ENCODE data around the gene ALG3. TPM values are rescaled to one million over a fixed set of nuclear protein-coding genes. Genes with fewer than 3 reads are reported as not detected.

The ALG3 gene
- 245 TPM for polyA plus RNA-seq (2012; ENCODE audit: insufficient read depth, insufficient read length, low read depth)

DNA sequence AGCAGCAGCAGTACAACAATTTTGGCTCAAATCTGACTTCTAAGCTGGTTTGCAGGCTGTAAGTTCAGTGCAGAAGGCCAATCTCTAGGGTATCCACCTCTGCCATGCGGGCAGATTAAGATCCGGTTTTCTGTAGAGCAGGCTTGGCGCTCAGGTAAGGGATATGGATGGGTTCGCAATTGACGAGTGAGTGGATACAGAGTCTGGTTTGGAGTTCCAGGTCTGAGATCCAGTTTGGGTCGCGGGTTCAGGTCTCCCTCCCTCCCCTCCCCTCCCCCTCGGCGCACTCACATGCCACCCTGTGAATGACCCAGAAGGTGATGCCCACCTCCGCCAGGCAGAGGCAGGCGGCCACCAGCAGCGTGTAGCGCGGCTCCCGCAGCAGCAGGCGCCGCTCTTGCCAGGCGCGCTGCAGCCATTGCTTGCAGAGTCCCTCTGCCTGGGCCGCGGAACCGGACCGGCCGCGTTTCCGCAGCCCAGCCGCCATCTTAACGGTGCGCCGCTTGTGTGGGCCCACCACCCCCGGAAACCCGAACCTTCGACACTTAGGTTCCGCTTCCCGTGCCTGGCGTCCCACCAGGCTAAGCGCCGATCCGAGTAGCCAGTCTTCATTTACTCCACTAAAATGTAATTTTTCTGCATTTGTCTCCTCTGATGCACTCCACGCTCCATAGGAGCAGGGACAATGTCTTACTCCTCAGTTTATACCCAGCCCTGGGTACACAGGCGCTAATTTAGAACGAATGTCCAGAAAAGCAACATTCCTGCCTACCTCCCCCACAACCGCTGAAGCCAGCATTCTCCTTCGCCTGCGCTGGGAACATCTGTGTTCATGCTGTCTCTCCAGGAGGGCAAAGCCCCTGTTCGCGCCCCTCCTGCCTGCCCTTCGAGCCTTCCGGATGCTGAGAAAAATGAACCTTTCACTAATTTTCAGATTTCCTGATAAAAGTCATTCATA is at the start of gene ALG3:
Gene ALG3 (minus strand): TSS at position 509 of the 958 bp plus-strand sequence. CDS start 22 bp downstream, at position 487.
- TF ChIP-seq, protein P1, sequence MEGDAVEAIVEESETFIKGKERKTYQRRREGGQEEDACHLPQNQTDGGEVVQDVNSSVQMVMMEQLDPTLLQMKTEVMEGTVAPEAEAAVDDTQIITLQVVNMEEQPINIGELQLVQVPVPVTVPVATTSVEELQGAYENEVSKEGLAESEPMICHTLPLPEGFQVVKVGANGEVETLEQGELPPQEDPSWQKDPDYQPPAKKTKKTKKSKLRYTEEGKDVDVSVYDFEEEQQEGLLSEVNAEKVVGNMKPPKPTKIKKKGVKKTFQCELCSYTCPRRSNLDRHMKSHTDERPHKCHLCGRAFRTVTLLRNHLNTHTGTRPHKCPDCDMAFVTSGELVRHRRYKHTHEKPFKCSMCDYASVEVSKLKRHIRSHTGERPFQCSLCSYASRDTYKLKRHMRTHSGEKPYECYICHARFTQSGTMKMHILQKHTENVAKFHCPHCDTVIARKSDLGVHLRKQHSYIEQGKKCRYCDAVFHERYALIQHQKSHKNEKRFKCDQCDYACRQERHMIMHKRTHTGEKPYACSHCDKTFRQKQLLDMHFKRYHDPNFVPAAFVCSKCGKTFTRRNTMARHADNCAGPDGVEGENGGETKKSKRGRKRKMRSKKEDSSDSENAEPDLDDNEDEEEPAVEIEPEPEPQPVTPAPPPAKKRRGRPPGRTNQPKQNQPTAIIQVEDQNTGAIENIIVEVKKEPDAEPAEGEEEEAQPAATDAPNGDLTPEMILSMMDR (IDR thresholded peaks at IDR 0.05; ENCODE audit: low read depth, low read length), result no peak
- H3K4me3 ChIP-seq (ENCODE audit: low read depth, low read length), result peak within 1 kb of the TSS; percentile 89
- DNase-seq, result peak; percentile 87
- no peaks in the 10 kb centered on the region for H3K27me3 ChIP-seq
- no peaks in the 10 kb centered on the region for H3K9me3 ChIP-seq
- H3K36me3 ChIP-seq, result peaks cover 21% of the 10 kb centered on the region
- no peaks in the 10 kb centered on the region for H3K4me1 ChIP-seq

DNA sequence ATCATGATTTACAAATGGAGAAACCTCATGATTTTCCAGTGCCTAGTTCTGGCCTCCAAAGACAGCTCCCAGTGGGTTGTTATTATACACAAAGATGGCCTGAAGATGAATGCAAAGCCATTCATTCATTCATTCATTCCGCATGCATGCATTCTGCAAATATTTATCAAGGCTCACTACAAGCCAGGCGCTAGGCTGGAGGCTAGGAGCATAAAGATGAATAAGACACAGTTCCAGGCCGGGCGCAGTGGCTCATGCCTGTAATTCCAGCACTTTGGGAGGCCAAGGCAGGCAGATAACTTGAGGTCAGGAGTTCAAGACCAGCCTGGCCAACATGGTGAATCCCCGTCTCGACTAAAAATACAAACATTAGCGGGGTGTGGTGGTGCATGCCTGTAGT is 47.9 kb upstream of the ALG3 start:
- TF ChIP-seq, protein P1 (IDR thresholded peaks at IDR 0.05; ENCODE audit: low read depth, low read length), result no peak
- no peaks in the 10 kb centered on the region for H3K9me3 ChIP-seq
- no peak overlapping the region for H3K4me3 ChIP-seq (ENCODE audit: low read depth, low read length)
- H3K4me1 ChIP-seq, result no peaks in the 10 kb centered on the region
- DNase-seq, result no peak
- peaks cover 18% of the 10 kb centered on the region for H3K36me3 ChIP-seq
- H3K27me3 ChIP-seq, result no peaks in the 10 kb centered on the region

DNA sequence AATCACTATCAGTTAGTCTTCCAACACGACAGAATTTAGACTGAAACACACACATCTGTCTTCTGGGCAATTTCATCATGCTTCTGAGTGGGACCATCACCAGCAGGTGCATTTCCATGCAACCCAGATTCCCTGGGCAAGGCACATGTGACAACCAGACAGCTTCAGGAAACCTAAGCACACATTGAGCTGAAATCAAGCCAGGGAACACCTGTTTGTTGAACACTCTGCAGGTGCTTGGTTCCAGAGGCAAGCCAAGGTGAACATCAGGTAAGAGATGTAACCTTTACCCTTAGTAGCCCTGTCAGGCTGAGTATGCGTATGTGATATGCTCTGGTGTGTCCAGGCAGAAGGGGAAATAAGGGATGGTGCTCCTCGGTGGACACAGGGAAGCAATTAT is 47.0 kb upstream of the ALG3 start:
- TF ChIP-seq, protein P1 (IDR thresholded peaks at IDR 0.05; ENCODE audit: low read depth, low read length), result no peak

DNA sequence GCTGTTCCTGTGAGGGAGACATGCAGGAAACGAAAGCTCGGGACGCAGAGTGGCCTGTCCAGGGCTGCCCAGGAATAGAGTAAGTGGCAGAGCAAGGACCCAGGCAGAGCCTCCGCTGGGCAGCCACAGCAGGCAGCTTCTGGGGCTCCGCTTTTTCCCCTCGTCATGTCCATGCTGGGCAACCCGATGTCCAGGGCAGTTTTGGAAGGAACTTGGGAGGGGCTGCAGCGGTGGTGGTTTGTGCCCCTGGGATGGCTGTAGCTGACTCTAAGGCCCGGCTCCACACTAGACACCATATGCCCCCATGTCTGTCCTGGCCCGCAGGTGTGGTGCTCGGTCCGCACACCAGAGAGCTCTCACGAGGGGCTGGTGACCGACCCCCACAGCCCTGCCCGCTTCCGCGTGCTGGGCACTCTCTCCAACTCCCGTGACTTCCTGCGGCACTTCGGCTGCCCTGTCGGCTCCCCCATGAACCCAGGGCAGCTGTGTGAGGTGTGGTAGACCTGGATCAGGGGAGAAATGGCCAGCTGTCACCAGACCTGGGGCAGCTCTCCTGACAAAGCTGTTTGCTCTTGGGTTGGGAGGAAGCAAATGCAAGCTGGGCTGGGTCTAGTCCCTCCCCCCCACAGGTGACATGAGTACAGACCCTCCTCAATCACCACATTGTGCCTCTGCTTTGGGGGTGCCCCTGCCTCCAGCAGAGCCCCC is 43.1 kb upstream of the ALG3 start:
- DNase-seq, result no peak
- no peak overlapping the region for H3K4me3 ChIP-seq (ENCODE audit: low read depth, low read length)
- TF ChIP-seq, protein P1 (IDR thresholded peaks at IDR 0.05; ENCODE audit: low read depth, low read length), result no peak
- H3K36me3 ChIP-seq, result no peaks in the 10 kb centered on the region
- H3K27me3 ChIP-seq, result no peaks in the 10 kb centered on the region
- H3K4me1 ChIP-seq, result no peaks in the 10 kb centered on the region
- H3K9me3 ChIP-seq, result no peaks in the 10 kb centered on the region

More for the DNA sequence above, 47.0 kb upstream of the ALG3 start:
- no peak overlapping the region for H3K4me3 ChIP-seq (ENCODE audit: low read depth, low read length)
- H3K4me1 ChIP-seq, result no peaks in the 10 kb centered on the region
- no peaks in the 10 kb centered on the region for H3K27me3 ChIP-seq
- no peak for DNase-seq
- H3K9me3 ChIP-seq, result no peaks in the 10 kb centered on the region
- H3K36me3 ChIP-seq, result peaks cover 10% of the 10 kb centered on the region

DNA sequence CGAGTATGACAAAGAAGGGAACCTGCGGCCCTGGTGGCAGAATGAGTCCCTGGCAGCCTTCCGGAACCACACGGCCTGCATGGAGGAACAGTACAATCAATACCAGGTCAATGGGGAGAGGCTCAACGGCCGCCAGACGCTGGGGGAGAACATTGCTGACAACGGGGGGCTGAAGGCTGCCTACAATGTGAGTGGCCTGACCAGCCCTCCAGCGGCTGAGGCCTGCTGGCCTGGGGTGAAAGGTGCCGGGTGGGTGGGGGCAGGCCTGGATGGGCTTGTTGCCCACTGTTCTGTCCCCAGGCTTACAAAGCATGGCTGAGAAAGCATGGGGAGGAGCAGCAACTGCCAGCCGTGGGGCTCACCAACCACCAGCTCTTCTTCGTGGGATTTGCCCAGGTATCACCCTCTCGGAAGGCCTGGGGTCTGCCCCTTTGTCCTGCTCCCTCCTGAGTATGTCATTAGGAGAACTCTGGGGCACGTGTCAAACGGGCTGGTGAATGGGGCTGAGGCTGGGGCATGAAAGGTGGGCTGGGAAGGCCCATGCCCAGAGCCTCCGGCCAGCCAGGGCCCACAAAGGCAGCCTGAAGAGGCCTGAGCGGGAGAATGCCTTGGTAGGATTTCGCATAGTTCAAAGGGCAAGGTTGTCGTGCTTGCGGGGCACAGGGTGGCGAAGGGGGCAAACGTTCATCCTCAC is 42.4 kb upstream of the ALG3 start:
- Histone ChIP-seq H3K4me3 (ENCODE audit: low read depth, low read length) (no peak overlapping the region), H3K4me1 (no peaks in the 10 kb centered on the region), H3K9me3 (no peaks in the 10 kb centered on the region), H3K36me3 (no peaks in the 10 kb centered on the region), H3K27me3 (no peaks in the 10 kb centered on the region)
- DNase-seq, result no peak
- TF ChIP-seq, protein P1 (IDR thresholded peaks at IDR 0.05; ENCODE audit: low read depth, low read length), result no peak

Measured in BE2C (cell line).